ENCODE data around the gene NR6A1. TPM values are rescaled to one million over a fixed set of nuclear protein-coding genes. Genes with fewer than 3 reads are reported as not detected.

Gene NR6A1
- total and polyA plus RNA-seq, 2 of the 13 experiments (the other 11 are each of a cell fraction or from before 2014, with no cell fraction given) = 28.1 to 31.5 TPM

DNA sequence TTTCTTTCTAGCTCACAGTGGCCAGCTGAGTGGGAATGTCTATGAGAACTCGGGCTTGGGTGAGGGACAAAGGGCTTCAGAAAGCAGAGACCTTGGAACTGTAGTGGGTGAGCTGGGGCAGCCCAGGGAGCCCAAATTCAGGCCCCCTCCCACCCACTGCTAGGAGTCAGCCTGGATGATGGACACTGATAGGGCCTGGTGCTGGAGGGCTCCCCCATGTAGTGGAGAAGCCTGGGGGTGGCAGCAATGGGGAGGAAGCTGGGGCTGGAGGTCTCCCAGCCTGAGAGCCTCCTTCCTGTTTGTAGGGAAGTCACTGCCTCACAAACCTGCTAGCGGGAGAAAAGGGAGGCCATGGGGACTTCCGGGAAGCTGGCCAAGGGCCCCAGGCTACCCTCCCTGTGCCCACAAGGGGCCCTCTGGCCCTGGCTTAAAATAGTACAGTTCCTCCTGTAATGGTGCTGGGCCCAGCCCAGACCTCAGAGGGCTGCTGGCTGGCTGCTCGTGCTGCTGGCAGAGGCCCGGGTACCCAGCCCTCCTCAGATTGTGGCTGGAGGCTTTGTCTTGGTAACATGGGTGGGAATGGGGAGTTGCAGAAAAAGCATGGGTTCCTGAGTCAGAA lies 257.6 kb downstream of the NR6A1 start (continued):
- TF ChIP-seq, protein P1, sequence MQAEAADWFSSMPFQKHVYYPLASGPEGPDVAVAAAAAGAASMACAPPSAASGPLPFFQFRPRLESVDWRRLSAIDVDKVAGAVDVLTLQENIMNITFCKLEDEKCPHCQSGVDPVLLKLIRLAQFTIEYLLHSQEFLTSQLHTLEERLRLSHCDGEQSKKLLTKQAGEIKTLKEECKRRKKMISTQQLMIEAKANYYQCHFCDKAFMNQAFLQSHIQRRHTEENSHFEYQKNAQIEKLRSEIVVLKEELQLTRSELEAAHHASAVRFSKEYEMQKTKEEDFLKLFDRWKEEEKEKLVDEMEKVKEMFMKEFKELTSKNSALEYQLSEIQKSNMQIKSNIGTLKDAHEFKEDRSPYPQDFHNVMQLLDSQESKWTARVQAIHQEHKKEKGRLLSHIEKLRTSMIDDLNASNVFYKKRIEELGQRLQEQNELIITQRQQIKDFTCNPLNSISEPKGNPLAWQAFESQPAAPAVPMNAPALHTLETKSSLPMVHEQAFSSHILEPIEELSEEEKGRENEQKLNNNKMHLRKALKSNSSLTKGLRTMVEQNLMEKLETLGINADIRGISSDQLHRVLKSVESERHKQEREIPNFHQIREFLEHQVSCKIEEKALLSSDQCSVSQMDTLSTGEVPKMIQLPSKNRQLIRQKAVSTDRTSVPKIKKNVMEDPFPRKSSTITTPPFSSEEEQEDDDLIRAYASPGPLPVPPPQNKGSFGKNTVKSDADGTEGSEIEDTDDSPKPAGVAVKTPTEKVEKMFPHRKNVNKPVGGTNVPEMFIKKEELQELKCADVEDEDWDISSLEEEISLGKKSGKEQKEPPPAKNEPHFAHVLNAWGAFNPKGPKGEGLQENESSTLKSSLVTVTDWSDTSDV (CRISPR knock-in tag; IDR thresholded peaks at IDR 0.05) = no peak
- TF ChIP-seq BHLHE40 (IDR thresholded peaks at IDR 0.05; ENCODE audit: low read length) (no peak), ZNF484 (CRISPR knock-in tag; IDR thresholded peaks at IDR 0.05; ENCODE audit: borderline replicate concordance, low read depth) (no peak), ZNF713 (CRISPR knock-in tag; IDR thresholded peaks at IDR 0.05) (no peak), BCL6 (CRISPR knock-in tag; IDR thresholded peaks at IDR 0.05) (no peak), ZNF207 (IDR thresholded peaks at IDR 0.05; ENCODE audit: borderline replicate concordance) (no peak), CEBPB (IDR thresholded peaks at IDR 0.05; ENCODE audit: borderline replicate concordance, low read depth, low read length) (no peak), ZNF605 (CRISPR knock-in tag; IDR thresholded peaks at IDR 0.05) (no peak), ZNF496 (CRISPR knock-in tag; IDR thresholded peaks at IDR 0.05; ENCODE audit: insufficient replicate concordance) (no peak), MTF1 (CRISPR knock-in tag; IDR thresholded peaks at IDR 0.05) (no peak), ZNF709 (CRISPR knock-in tag; IDR thresholded peaks at IDR 0.05) (no peak), MIER3 (CRISPR knock-in tag; IDR thresholded peaks at IDR 0.05; ENCODE audit: borderline replicate concordance) (no peak), ZBTB42 (CRISPR knock-in tag; IDR thresholded peaks at IDR 0.05) (no peak), ARNT (IDR thresholded peaks at IDR 0.05) (no peak), ZNF260 (CRISPR knock-in tag; IDR thresholded peaks at IDR 0.05; ENCODE audit: borderline replicate concordance, low read depth) (no peak), SRSF4 (IDR thresholded peaks at IDR 0.05; ENCODE audit: low read depth, low read length, poor library complexity, severe bottlenecking) (no peak), HNRNPL (IDR thresholded peaks at IDR 0.05; ENCODE audit: low read depth, low read length) (0 out of 2 replicates have a peak, but pooled peaks have one; percentile 67), MTA3 (CRISPR knock-in tag; IDR thresholded peaks at IDR 0.05) (no peak)
- TF ChIP-seq, protein P2, sequence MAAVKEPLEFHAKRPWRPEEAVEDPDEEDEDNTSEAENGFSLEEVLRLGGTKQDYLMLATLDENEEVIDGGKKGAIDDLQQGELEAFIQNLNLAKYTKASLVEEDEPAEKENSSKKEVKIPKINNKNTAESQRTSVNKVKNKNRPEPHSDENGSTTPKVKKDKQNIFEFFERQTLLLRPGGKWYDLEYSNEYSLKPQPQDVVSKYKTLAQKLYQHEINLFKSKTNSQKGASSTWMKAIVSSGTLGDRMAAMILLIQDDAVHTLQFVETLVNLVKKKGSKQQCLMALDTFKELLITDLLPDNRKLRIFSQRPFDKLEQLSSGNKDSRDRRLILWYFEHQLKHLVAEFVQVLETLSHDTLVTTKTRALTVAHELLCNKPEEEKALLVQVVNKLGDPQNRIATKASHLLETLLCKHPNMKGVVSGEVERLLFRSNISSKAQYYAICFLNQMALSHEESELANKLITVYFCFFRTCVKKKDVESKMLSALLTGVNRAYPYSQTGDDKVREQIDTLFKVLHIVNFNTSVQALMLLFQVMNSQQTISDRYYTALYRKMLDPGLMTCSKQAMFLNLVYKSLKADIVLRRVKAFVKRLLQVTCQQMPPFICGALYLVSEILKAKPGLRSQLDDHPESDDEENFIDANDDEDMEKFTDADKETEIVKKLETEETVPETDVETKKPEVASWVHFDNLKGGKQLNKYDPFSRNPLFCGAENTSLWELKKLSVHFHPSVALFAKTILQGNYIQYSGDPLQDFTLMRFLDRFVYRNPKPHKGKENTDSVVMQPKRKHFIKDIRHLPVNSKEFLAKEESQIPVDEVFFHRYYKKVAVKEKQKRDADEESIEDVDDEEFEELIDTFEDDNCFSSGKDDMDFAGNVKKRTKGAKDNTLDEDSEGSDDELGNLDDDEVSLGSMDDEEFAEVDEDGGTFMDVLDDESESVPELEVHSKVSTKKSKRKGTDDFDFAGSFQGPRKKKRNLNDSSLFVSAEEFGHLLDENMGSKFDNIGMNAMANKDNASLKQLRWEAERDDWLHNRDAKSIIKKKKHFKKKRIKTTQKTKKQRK (IDR thresholded peaks at IDR 0.05; ENCODE audit: low read length) = no peak
- TF ChIP-seq, protein P3, sequence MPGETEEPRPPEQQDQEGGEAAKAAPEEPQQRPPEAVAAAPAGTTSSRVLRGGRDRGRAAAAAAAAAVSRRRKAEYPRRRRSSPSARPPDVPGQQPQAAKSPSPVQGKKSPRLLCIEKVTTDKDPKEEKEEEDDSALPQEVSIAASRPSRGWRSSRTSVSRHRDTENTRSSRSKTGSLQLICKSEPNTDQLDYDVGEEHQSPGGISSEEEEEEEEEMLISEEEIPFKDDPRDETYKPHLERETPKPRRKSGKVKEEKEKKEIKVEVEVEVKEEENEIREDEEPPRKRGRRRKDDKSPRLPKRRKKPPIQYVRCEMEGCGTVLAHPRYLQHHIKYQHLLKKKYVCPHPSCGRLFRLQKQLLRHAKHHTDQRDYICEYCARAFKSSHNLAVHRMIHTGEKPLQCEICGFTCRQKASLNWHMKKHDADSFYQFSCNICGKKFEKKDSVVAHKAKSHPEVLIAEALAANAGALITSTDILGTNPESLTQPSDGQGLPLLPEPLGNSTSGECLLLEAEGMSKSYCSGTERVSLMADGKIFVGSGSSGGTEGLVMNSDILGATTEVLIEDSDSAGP (CRISPR knock-in tag; IDR thresholded peaks at IDR 0.05; ENCODE audit: borderline replicate concordance) = no peak; the same call in 1 of the 2 replicates
- TF ChIP-seq, protein P4, sequence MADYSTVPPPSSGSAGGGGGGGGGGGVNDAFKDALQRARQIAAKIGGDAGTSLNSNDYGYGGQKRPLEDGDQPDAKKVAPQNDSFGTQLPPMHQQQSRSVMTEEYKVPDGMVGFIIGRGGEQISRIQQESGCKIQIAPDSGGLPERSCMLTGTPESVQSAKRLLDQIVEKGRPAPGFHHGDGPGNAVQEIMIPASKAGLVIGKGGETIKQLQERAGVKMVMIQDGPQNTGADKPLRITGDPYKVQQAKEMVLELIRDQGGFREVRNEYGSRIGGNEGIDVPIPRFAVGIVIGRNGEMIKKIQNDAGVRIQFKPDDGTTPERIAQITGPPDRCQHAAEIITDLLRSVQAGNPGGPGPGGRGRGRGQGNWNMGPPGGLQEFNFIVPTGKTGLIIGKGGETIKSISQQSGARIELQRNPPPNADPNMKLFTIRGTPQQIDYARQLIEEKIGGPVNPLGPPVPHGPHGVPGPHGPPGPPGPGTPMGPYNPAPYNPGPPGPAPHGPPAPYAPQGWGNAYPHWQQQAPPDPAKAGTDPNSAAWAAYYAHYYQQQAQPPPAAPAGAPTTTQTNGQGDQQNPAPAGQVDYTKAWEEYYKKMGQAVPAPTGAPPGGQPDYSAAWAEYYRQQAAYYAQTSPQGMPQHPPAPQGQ (CRISPR knock-in tag; IDR thresholded peaks at IDR 0.05; ENCODE audit: borderline replicate concordance) = no peak
